ENCODE results near the gene CDK15. TPM values are rescaled to one million over a fixed set of nuclear protein-coding genes. Genes with fewer than 3 reads are reported as not detected.

The CDK15 gene
- total and polyA plus RNA-seq, 9 of the 15 experiments (the other 6 are each of a cell fraction or from before 2014, with no cell fraction given), result not detected

DNA sequence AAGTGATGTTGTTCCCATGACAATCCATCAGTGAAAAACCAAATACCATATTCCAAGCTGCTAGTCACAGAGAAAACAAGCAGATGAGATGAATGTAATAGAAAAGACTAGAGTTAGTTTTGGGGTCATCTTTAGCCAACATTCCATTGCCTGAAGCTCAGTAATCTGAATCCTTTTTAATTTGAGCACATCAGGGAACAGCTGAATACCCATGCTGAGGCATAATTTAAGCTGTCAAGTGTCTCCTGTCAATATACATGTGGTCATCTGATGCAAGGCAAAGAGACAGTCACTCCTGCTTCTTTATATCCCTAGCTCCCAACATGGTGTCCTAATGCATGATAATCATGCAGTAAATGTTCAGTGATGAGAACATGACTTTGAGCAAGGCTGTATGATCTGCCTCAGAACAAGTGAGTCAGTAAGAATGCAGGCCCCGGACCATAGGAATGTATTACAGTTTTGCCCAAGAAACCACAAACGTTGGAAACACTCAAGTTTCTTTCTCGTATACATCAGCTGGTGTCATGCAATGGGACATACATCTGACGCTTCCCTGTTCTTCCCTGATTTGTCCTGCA, 48.0 kb downstream of the CDK15 start:
- no peaks in the 10 kb centered on the region; a peak in 1 of 5 replicates for H3K4me1 ChIP-seq (replicated peaks in 1 of 2; ENCODE audit: control insufficient read depth in 2 of 2, insufficient read depth in 2 of 2, low read length in 2 of 2)
- POLR2A ChIA-PET, result interaction anchor here (1.0 kb wide), 1 partner anchor 16 kb away, joined by 4 read pairs; no protein-coding TSS in a partner anchor
- H3K27ac ChIP-seq (ENCODE audit: extremely low read depth, low read depth, low read length), result no peak overlapping the region
- in situ Hi-C loops (cut with MboI), result loop anchor here (10.0 kb wide), 1 partner anchor 330 kb away; no protein-coding TSS in a partner anchor
- DNase-seq (ENCODE audit: extremely low read depth in 1 of 4, low spot score in 3 of 4) (no peak), FAIRE-seq (no peak), ATAC-seq (no peak)
- TF ChIP-seq TBL1XR1 (IDR thresholded peaks at IDR 0.05; ENCODE audit: low read length in 2 of 2), result no peak
- TF ChIP-seq, protein P1, sequence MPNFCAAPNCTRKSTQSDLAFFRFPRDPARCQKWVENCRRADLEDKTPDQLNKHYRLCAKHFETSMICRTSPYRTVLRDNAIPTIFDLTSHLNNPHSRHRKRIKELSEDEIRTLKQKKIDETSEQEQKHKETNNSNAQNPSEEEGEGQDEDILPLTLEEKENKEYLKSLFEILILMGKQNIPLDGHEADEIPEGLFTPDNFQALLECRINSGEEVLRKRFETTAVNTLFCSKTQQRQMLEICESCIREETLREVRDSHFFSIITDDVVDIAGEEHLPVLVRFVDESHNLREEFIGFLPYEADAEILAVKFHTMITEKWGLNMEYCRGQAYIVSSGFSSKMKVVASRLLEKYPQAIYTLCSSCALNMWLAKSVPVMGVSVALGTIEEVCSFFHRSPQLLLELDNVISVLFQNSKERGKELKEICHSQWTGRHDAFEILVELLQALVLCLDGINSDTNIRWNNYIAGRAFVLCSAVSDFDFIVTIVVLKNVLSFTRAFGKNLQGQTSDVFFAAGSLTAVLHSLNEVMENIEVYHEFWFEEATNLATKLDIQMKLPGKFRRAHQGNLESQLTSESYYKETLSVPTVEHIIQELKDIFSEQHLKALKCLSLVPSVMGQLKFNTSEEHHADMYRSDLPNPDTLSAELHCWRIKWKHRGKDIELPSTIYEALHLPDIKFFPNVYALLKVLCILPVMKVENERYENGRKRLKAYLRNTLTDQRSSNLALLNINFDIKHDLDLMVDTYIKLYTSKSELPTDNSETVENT (CRISPR knock-in tag; IDR thresholded peaks at IDR 0.05), result no peak
- peak; percentile 17; the same call in 1 of the 2 replicates for TF ChIP-seq RFX1 (IDR thresholded peaks at IDR 0.05)
- TF ChIP-seq, protein P2, sequence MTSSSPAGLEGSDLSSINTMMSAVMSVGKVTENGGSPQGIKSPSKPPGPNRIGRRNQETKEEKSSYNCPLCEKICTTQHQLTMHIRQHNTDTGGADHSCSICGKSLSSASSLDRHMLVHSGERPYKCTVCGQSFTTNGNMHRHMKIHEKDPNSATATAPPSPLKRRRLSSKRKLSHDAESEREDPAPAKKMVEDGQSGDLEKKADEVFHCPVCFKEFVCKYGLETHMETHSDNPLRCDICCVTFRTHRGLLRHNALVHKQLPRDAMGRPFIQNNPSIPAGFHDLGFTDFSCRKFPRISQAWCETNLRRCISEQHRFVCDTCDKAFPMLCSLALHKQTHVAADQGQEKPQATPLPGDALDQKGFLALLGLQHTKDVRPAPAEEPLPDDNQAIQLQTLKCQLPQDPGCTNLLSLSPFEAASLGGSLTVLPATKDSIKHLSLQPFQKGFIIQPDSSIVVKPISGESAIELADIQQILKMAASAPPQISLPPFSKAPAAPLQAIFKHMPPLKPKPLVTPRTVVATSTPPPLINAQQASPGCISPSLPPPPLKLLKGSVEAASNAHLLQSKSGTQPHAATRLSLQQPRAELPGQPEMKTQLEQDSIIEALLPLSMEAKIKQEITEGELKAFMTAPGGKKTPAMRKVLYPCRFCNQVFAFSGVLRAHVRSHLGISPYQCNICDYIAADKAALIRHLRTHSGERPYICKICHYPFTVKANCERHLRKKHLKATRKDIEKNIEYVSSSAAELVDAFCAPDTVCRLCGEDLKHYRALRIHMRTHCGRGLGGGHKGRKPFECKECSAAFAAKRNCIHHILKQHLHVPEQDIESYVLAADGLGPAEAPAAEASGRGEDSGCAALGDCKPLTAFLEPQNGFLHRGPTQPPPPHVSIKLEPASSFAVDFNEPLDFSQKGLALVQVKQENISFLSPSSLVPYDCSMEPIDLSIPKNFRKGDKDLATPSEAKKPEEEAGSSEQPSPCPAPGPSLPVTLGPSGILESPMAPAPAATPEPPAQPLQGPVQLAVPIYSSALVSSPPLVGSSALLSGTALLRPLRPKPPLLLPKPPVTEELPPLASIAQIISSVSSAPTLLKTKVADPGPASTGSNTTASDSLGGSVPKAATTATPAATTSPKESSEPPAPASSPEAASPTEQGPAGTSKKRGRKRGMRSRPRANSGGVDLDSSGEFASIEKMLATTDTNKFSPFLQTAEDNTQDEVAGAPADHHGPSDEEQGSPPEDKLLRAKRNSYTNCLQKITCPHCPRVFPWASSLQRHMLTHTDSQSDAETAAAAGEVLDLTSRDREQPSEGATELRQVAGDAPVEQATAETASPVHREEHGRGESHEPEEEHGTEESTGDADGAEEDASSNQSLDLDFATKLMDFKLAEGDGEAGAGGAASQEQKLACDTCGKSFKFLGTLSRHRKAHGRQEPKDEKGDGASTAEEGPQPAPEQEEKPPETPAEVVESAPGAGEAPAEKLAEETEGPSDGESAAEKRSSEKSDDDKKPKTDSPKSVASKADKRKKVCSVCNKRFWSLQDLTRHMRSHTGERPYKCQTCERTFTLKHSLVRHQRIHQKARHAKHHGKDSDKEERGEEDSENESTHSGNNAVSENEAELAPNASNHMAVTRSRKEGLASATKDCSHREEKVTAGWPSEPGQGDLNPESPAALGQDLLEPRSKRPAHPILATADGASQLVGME (CRISPR knock-in tag; IDR thresholded peaks at IDR 0.05), result no peak
- no peak overlapping the region for H3K4me3 ChIP-seq
- WGBS (ENCODE audit: insufficient coverage, low coverage, missing lambda C conversion rate), result 0% methylated on average over 4 of the region's 4 CpGs
- no peak overlapping the region for H3K4me2 ChIP-seq (ENCODE audit: insufficient read depth, low read length)
- H3K9ac ChIP-seq (ENCODE audit: insufficient read depth in 1 of 2, low read depth in 2 of 2, low read length in 2 of 2), result no peak overlapping the region
- no peaks in the 10 kb centered on the region for H3K79me2 ChIP-seq (ENCODE audit: control insufficient read depth, insufficient read depth, low read length)
- no TSS peak for BruUV-seq (replicated peaks)
- H2AFZ ChIP-seq (ENCODE audit: low read depth, low read length), result no peak overlapping the region
- H3K9me3 ChIP-seq (replicated peaks; ENCODE audit: control insufficient read depth, insufficient read depth, low read depth, low read length), result no peaks in the 10 kb centered on the region
- no peaks in the 10 kb centered on the region for H4K20me1 ChIP-seq (replicated peaks; ENCODE audit: control insufficient read depth, insufficient read depth, low read length)
- CTCF ChIA-PET (ENCODE audit: low intra/inter-chr PET ratio), result interaction anchor here (0.6 kb wide), 1 partner anchor 330 kb away, joined by 3 read pairs; no protein-coding TSS in a partner anchor
- H3K9me1 ChIP-seq (ENCODE audit: control insufficient read depth, insufficient read depth, low read length), result no peaks in the 10 kb centered on the region
- no peaks in the 10 kb centered on the region for H3K36me3 ChIP-seq (ENCODE audit: control insufficient read depth, insufficient read depth, low read length)
- intact Hi-C loops (cut with micrococcal nuclease), result no loop called here
- peaks cover 3 to 19% of the 10 kb centered on the region in 2 experiments; a peak in 4 of 5 replicates for H3K27me3 ChIP-seq (ENCODE audit: control insufficient read depth in 2 of 2, insufficient read depth in 2 of 2, low read length in 2 of 2)

Measured in K562 (cell line).